ENCODE results near the gene PCBP4.
A peak's percentile ranks its signal among the peaks of the same experiment; 100 is the strongest.

Gene PCBP4

DNA sequence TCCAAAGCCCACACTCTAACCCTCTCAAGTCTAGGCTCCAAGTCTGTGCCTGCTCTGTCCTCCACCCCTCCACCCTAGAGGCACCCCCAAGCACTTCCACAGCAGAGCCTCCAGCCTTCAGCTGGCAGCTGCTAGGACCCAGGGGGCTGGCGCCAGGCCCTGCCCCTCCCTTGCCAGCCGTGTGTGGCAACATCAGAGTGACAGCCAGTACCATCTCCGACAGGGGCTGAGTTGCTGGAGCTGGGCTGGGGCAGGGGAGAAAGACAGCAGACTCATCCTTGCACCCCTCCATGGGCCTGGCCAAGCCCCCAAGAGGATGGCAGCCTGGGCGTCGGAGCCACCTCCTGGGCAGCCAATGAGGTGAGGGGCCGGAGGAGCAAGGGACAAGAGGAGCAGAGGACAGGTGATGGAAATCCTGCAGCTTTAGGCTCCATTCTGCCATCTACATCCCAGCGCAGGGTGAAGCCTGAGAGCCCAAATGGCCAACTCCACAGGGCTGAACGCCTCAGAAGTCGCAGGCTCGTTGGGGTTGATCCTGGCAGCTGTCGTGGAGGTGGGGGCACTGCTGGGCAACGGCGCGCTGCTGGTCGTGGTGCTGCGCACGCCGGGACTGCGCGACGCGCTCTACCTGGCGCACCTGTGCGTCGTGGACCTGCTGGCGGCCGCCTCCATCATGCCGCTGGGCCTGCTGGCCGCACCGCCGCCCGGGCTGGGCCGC, 11.9 kb downstream of the PCBP4 start, which contains the start of gene GPR62:
GPR62 (plus strand) TSS at position 207 of the 718 bp plus-strand sequence; CDS start at position 479, 272 bp downstream.
- no peak for DNase-seq (ENCODE audit: low read depth)

DNA sequence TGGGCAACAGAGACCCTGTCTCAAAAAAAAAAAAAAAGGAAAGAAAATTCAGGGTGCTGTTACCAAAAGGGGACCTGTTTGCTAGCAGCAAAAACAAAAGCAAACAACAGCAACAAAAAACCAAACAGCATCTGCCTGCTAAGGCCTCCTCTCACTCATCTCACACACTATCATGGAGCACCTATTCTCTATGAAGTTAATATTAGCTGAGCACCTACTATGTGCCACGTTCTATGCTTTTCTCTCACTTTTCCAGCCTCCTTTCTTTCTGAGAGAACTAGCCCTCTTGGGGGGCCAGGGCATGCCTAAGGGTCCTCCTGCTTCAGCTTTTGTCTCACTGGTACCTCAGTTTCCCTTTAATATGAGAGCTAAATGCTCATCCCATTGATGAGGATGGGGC, 12.5 kb downstream of the PCBP4 start:
- DNase-seq (ENCODE audit: low read depth) = no peak

DNA sequence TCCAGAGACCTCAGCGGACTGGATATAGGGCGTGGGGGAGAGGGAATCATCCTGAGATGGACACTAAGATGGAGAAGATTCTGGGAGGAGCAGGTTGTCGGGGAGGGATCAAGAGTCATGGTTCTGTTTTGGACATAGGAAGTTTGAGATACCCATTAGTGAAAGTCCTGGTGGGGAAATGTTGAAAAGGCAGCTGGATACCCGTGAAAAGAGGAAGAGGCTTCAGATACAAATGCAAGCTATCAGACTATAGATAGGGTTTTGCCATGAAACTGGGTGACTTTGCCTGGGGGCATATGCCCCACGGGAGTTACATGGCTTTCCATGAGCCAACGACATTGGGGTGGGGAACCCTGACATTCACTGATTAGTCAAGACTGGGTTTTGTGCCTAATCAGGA, 13.1 kb downstream of the PCBP4 start:
- no peak for DNase-seq (ENCODE audit: low read depth)

DNA sequence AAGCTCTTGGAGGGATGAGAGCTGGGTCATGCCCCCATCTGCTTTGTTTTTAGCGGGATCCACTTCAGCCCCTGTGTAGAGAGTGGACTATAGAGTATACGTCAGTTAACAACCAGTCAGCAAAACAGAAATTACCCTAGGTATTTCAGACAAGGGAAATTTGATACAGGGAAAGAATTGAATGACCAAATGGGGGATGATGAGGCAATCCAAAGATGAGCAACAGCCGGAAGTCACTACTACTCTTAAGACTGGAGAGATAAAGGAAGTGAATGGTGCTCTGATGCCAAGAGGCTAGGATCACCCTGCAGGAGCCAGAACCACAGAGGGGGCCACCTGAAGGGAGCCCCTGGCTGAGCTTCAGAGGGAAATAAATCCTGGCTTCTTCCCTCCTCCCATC, 13.8 kb downstream of the PCBP4 start:
- peak; percentile 33 for DNase-seq (ENCODE audit: low read depth)

DNA sequence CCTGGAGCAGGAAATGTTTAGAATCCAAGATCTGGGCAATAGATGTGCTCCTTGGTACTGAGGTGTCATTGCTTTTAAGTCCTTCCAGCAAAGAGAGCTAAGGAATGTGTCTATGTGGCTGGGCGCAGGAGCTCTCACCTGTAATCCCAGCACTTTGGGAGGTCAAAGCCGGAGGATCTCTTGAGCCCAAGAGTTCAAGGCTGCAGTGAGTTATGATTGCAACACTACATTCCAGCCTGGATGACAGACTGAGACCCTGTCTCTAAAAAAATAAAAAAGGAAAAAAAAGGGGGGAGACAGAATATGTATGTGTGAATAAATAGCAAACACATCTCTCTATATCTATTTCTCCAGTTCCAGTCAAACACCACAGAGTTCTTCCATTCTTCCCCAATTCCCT, 16.4 kb downstream of the PCBP4 start:
- DNase-seq (ENCODE audit: low read depth) = no peak

DNA sequence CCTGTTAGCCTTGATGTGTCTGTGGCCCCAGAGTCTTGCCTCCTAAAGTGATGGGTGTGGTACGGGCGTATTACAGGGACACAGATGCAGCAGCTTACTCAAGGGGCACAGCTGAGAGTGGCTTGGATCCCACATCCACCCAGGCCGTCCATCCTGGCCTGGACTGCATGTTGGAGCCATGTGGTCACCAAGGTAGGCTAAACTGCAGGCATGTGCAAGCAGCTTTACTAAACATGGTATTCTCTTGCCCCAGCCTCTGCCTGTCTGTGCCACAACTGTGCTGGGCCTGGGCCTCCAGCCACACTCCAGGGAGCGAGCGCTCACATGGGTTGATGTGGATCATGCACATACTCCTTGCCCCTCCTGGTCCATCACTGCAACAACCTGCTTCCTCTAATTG, 18.1 kb downstream of the PCBP4 start:
- no peak for DNase-seq (ENCODE audit: low read depth)

DNA sequence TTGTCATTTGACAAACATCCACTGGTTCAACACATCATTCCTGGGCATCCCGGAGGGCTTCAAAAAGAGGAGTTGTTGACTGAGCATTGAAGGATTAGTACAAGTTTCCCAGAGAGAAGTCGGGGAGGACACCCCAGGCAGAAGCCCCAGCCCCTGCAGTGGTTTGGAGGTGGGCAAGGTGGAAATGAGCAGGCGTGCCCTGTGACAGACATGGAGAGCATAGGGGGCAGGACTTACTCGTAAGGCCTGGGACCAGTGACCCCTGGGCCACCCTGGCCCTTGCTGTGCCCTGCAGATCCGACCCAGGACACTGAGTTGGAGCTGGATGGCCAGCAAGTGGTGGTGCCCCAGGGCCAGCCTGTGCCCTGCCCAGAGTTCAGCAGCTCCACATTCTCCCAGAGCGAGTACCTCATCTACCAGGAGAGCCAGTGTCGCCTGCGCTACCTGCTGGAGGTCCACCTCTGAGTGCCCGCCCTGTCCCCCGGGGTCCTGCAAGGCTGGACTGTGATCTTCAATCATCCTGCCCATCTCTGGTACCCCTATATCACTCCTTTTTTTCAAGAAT, 19.2 kb downstream of the PCBP4 start:
- no peak for DNase-seq (ENCODE audit: low read depth)

DNA sequence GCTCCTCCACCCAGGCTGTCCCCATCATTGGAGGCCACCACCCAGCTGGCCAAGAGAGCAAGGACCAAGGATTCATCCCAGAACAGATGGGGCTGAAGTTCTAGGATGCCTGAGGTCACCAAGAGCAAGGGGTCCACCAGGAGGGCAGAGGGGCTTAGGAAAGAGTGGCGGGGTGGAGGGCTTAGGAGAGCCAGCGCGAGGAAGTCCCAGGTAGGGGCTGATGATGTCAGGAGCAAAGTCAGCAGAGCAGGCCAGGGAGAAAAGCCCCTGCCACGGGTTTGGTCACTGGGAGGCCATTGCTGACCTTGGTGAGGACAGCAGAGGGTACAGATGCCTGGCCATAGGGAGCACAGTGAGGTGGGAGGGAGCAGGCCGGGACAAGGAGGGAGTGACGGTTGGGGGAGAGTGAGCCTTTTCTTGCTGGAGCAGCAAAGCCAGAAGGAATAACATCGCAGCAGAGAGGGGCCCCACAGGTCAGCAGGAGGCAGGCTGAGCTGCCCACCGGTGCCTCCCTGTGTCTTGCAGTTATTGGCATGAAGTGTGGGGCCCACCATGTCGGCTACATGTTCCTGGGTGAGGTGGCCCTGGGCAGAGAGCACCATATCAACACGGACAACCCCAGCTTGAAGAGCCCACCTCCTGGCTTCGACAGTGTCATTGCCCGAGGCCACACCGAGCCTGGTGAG, 19.9 kb downstream of the PCBP4 start:
- DNase-seq (ENCODE audit: low read depth) = no peak

DNA sequence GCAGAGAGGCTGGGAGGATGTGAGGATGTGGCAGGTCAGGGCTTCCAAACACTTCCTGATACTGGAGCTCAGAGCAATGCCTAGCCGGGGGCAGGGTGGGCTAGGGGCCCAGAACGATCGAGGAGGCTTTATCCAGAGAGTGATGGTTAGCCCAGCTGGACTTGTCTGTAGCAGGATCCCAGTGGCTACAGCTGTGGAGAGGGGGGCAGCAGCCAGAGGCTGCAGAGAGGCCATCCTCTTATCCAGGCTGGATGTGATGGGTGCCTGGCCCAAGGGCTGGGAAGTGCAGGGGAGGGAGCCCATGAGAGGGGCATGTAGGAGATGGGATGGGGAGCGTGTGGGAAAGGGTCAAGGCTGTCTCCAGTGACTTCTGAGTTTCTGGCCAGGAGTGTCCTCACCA, 20.5 kb downstream of the PCBP4 start:
- no peak for DNase-seq (ENCODE audit: low read depth)

DNA sequence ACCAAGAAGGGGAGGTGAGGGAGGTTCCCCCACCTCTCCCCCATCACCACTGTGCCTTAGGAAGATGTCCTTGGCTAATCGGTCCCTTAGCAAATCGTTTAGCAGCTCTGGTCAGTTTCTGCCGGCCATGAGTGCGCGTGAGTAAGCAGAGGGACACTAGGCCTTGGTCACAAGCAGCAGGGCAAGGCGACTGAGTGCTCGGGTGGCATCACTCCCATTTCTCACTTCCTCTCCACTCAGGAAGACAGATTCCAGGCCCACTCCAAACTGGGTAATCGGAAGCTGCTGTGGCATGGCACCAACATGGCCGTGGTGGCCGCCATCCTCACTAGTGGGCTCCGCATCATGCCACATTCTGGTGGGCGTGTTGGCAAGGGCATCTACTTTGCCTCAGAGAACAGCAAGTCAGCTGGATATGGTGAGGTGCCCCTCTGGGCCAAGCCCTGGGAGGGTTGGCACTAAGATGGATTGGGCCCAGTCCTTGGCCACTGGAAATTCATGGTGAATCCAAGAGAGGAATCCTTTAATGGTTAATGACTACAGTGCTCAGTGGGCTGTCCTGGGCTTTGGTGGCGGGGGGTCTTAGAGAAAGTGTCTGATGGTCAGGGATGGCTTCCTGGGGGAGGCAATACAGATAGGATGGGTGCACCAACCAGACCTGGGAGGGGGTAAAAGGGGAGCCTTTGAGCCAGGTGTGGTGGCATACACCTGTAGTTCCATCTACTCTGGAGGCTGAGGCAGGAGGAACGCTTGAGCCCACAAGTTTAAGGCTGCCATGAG, 21.1 kb downstream of the PCBP4 start:
- no peak for DNase-seq (ENCODE audit: low read depth)

DNA sequence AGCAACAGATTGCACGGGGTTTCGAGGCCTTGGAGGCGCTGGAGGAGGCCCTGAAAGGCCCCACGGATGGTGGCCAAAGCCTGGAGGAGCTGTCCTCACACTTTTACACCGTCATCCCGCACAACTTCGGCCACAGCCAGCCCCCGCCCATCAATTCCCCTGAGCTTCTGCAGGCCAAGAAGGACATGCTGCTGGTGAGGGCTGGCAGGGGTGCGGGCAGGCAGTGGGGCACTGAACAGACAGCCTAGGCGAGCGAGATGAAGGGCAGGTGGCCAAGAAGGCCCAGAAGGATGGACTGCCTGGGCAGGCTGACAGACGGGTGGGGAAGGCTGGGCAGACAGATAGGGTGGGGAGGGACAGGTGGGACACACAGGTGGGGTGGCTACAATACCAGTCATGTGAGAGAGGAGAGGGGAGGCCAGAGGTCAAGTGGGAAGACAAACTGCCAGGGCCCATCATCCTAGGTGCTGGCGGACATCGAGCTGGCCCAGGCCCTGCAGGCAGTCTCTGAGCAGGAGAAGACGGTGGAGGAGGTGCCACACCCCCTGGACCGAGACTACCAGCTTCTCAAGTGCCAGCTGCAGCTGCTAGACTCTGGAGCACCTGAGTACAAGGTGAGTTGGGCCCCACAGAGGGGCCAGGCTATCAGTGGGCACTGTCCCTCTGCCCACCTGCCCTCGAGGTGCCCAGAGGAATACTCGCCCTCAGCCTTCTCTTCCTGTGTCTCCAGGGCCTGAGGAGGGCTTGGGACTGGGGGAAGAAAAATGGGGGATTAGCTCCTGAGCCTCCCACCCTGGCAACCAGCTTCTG, 22.0 kb downstream of the PCBP4 start:
- no peak for DNase-seq (ENCODE audit: low read depth)

DNA sequence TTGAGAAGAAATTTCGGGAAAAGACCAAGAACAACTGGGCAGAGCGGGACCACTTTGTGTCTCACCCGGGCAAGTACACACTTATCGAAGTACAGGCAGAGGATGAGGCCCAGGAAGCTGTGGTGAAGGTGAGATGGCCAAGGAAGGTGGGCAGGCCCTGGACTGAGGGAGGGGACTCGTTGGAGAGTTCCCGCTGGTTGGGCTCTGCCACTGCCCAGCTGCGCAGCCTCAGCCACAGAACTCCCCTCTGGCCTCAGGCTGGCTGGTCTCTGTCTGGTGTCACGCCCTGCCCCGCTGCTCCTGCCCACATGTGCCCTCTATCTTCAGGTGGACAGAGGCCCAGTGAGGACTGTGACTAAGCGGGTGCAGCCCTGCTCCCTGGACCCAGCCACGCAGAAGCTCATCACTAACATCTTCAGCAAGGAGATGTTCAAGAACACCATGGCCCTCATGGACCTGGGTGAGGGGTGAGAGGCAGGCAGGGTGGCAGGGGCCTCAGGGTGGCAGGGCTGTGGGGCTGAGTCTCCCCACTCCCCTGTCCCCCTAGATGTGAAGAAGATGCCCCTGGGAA, 22.7 kb downstream of the PCBP4 start:
- no peak for DNase-seq (ENCODE audit: low read depth)

DNA sequence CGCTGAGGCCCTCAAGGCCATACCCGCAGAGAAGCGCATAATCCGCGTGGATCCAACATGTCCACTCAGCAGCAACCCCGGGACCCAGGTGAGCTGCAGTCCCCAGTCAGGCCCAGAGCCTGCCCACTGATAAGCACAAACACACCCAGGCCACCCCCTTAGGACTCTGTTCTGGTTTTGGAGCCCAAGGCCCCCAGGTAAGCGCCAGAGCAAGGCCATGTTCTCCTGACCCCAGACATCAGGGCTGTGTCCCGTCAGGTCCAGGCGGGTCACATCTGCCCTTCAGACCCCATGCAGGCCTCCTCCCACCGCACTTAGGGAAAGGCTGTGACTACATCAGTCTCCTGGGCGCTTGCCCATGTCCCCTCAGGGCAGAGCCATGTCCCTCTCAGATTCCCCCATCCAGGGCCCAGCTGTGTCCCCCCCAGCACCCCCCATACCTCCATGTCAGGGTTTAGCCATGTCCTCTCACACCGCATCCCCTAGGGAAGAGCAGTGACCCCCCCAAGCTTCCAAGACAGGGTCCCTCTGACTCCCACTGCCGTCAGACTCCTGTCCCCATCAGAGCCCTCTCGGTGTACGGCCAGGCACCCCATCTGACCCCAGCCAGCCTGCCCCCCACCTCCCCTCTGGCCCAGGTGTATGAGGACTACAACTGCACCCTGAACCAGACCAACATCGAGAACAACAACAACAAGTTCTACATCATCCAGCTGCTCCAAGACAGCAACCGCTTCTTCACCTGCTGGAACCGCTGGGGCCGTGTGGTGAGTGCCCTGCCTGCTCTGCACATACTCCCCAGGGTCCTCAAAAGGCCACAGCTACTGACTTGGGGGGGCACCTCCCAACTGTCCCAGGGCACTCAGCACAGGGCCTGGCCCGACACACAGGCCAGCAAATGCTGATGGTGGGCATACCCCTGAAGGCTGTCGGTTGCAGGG, 23.5 kb downstream of the PCBP4 start:
- no peak for DNase-seq (ENCODE audit: low read depth)

DNA sequence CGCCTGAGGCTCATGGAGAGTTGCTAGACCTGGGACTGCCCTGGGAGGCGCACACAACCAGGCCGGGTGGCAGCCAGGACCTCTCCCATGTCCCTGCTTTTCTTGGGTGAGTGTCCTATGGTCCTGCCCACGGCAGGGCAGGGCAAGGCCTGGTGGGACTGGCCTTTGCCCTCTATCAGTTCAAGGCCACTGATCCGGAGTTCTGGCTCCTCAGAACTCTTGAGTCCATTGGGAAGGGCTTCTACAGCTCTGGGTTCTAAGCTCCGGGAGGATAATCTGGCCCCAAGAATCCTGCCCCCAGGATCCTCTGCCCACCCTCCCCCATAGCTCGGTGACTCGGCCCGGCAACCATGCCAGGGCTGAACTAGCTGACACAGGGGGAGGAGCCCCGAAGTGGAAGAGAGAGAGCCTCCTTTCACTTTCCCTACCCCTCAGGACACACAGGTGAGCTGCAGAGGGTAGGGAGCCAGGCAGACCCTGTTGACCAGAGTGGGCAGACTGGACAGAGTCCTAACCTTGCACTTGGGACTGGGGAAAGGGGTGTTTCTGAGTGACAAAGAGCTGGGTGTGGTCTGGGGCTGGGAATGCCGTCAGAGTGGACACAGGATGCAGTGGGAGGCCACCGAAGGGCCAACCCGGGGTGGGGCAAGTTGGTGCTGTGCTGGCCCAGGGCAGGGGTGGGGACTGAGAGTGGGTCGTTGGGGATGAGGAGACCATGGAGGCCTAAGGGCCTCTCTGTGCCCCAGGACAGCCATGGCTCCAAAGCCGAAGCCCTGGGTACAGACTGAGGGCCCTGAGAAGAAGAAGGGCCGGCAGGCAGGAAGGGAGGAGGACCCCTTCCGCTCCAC, 24.4 kb downstream of the PCBP4 start:
- peak; percentile 49 for DNase-seq (ENCODE audit: low read depth)

DNA sequence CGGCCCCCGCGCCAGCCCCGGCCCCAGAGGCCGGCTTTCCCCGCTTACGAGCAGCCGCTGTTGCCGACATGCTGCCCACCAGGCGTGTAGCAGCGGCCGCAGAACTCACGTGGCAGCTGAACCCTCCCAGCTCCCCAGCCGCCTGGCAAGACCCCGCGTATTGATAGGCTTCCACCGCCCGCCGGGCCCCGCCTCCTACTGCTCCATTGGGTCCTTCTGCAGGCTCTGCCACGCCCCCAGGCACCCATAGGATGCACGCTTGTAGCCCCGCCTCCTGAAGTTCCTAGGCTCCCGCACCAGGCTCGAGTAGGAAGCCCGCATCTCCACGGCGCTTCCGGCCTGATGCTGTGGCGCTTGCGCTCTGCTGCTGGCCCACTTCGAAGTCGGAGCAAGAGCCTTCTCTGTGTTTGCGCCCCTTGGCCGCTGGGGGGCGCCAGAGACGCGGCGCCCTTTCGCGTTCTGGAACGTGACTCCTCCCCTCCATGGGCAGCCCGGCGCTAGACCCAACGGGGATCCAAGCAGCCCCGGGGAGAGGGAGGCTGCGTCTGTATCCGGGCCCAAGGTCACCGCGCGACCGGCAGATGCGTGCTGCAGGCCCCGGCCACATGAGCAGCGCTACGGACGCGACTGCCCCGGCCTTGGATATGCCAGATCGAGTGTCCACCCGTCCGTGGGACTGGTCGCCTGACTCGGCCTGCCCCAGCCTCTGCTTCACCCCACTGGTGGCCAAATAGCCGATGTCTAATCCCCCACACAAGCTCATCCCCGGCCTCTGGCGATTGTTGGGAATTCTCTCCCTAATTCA, 25.3 kb downstream of the PCBP4 start, which contains the start of the genes PARP3 and RRP9:
PARP3 (plus strand) TSS at position 566 of the 805 bp plus-strand sequence. CDS start 993 bp downstream, outside the sequence.
RRP9 (minus strand) TSS at position 107 of the 805 bp plus-strand sequence; CDS start at position 70, 37 bp downstream.
- DNase-seq (ENCODE audit: low read depth) = peak; percentile 97

DNA sequence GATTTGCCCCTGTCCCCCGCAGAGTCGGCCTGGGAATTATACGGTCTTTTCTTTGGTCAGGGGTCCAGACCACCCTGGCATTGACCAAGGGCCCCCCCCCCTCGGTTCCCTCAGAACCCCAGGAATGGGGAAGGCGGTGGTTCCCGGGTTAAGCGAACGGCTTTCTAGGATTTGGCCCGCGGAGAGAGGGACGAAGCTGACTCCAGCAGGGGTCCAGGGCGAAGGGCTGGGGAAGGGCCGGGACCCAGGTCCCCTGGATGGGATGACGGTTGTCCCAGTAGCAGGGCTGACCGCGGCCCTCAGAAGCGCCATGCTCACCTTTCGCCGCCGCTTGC, 25.8 kb downstream of the PCBP4 start:
- no peak for DNase-seq (ENCODE audit: low read depth)

DNA sequence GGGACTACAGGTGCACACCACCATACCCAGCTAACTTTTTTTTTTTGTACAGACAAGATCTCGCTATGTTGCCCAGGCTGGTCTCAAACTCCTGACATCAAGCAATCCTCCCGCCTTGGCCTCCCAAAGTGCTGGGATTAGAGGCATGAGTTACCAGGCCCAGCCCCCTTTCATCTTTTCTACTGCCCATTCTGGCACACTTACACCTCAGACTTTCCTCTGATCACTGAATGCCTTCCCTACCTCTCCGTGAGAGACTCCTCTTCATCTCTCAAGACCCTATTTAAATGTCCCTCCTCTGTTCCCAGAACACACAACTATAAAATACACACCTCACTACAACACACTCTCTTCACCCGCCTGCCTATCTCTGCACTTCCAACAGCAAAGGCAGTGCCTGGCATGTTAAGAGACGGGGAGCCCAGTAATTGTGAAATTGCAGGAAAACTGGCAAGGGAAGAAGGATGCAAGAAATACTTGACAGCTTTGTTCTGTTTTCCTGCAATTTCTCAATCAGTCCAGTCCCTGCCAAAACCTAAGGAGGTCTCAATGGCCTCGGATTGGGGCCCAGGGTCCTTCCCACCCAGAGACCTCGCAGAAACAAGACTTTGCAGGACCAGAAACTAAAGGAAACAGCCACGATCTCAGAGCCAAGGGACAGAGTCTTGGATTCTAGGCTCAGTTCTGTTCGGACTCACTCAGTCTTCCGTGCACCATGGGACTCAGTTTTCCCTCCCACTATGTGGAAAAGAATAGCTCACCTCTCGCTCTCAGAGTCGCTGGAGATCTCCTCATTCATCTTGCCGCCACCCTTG, 26.4 kb downstream of the PCBP4 start:
- DNase-seq (ENCODE audit: low read depth) = peak; percentile 12
